ENCODE measurements around the gene OMA1. TPM values are rescaled to one million over a fixed set of nuclear protein-coding genes. Genes with fewer than 3 reads are reported as not detected.

OMA1 gene
- total RNA-seq, 3 donors from 2014 or later (not counting 1 experiment from before 2014, with no cell fraction given) = 27.2 to 41.1 (median 31.2) TPM

- Mint-ChIP-seq H3K27me3 (ENCODE audit: low read depth in 2 of 2) (peaks cover 4 to 11% of the 10 kb centered on the region in 2 donors), H3K4me1 (no peaks in the 10 kb centered on the region), H3K27ac (no peak overlapping the region), H3K4me3 (no peak overlapping the region), H3K36me3 (no peaks in the 10 kb centered on the region), H3K9me3 (no peaks in the 10 kb centered on the region)
- DNase-seq = no peak
- Histone ChIP-seq H3K36me3 (ENCODE audit: control insufficient read depth, insufficient read depth, low read length) (no peaks in the 10 kb centered on the region), H3K9me3 (ENCODE audit: control insufficient read depth, insufficient read depth, low read length) (no peaks in the 10 kb centered on the region), H3K27me3 (ENCODE audit: control insufficient read depth, insufficient read depth, low read length) (no peaks in the 10 kb centered on the region), H3K4me3 (ENCODE audit: low read length) (no peak overlapping the region), H3K27ac (ENCODE audit: low read length) (no peak overlapping the region), H3K4me1 (ENCODE audit: control insufficient read depth, insufficient read depth, low read length) (no peaks in the 10 kb centered on the region)
- intact Hi-C loops (cut with micrococcal nuclease) = no loop called here
- TF ChIP-seq CTCF (IDR thresholded peaks at IDR 0.05) = no peak
- 96% methylated on average over 3 of the region's 3 CpGs for WGBS (ENCODE audit: insufficient coverage)
- no peak for ATAC-seq
Observed at GRCh38 chr1:58447042-58447441, 99.5 kb downstream of the OMA1 start.

GRCh38 chr1:58446368-58446767 lies 100.2 kb downstream of the OMA1 start:
- DNase-seq (no peak), ATAC-seq (no peak)
- intact Hi-C loops (cut with micrococcal nuclease) = no loop called here
- H3K9me3 ChIP-seq (ENCODE audit: control insufficient read depth, insufficient read depth, low read length) = no peaks in the 10 kb centered on the region
- H3K36me3 Mint-ChIP-seq = no peaks in the 10 kb centered on the region
- H3K27me3 Mint-ChIP-seq (ENCODE audit: low read depth in 2 of 2) = peaks cover 4 to 11% of the 10 kb centered on the region in 2 donors
- no peaks in the 10 kb centered on the region for H3K36me3 ChIP-seq (ENCODE audit: control insufficient read depth, insufficient read depth, low read length)
- H3K27ac Mint-ChIP-seq = no peak overlapping the region
- TF ChIP-seq CTCF (IDR thresholded peaks at IDR 0.05) = no peak
- no peak overlapping the region for H3K4me3 ChIP-seq (ENCODE audit: low read length)
- H3K27ac ChIP-seq (ENCODE audit: low read length) = no peak overlapping the region
- no peaks in the 10 kb centered on the region for H3K27me3 ChIP-seq (ENCODE audit: control insufficient read depth, insufficient read depth, low read length)
- H3K4me1 ChIP-seq (ENCODE audit: control insufficient read depth, insufficient read depth, low read length) = no peaks in the 10 kb centered on the region
- H3K4me3 Mint-ChIP-seq = no peak overlapping the region
- no peaks in the 10 kb centered on the region for H3K9me3 Mint-ChIP-seq
- H3K4me1 Mint-ChIP-seq = no peaks in the 10 kb centered on the region

DNA sequence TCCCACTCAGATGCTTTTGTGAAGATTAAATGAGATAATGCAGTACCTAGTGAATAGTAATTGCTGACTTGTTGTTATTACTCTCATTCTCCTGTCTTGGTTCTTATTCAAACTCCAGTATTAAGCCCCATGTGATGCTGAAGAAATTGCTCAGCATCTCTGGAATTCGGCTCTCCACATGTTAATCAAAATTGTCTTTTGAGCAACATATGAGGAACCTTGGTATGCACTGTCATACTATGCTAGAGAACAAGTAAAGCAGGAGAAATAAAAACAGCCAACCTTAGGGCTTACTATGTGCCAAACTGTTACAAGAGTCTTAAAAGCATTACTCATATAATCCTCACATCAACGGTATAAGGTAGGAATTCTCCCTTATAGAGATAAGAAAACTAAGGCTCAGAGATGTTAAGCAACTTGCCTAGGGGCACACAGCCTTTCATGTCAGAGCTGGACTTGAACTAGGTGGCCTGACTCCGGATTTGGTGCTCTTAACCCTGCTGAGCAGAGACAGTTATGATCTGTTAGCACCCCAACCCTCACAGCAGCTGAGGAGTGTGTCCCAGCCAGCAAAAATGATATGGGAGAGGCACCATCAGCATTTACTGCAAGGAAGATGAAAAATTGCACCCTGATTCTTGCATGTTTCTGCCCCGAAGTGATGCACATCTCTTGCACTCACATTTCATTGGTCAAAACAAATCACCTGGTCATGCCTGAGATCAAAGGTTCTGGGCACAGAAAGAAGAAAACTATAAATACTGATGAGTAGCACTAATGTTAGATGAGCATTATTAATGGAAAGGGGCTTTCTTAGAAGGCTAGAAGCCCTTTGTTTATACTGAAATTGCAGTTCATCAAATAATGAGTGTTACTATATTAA lies 102.3 kb downstream of the OMA1 start:
- H3K4me3 ChIP-seq (ENCODE audit: low read length) = no peak overlapping the region
- H3K36me3 Mint-ChIP-seq = no peaks in the 10 kb centered on the region
- H3K4me3 Mint-ChIP-seq = no peak overlapping the region
- no peak for TF ChIP-seq CTCF (IDR thresholded peaks at IDR 0.05)
- H3K27me3 ChIP-seq (ENCODE audit: control insufficient read depth, insufficient read depth, low read length) = no peaks in the 10 kb centered on the region
- H3K27ac Mint-ChIP-seq = no peak overlapping the region
- H3K27me3 Mint-ChIP-seq (ENCODE audit: low read depth in 2 of 2) = peaks cover 4 to 11% of the 10 kb centered on the region in 2 donors
- WGBS (ENCODE audit: insufficient coverage) = 91% methylated on average over 3 of the region's 4 CpGs
- no peak for ATAC-seq
- no peak for DNase-seq
- no peaks in the 10 kb centered on the region for H3K36me3 ChIP-seq (ENCODE audit: control insufficient read depth, insufficient read depth, low read length)
- no peaks in the 10 kb centered on the region for H3K9me3 ChIP-seq (ENCODE audit: control insufficient read depth, insufficient read depth, low read length)
- no peaks in the 10 kb centered on the region for H3K4me1 ChIP-seq (ENCODE audit: control insufficient read depth, insufficient read depth, low read length)
- no peaks in the 10 kb centered on the region for H3K4me1 Mint-ChIP-seq
- H3K27ac ChIP-seq (ENCODE audit: low read length) = no peak overlapping the region
- intact Hi-C loops (cut with micrococcal nuclease) = no loop called here
- H3K9me3 Mint-ChIP-seq = no peaks in the 10 kb centered on the region

DNA sequence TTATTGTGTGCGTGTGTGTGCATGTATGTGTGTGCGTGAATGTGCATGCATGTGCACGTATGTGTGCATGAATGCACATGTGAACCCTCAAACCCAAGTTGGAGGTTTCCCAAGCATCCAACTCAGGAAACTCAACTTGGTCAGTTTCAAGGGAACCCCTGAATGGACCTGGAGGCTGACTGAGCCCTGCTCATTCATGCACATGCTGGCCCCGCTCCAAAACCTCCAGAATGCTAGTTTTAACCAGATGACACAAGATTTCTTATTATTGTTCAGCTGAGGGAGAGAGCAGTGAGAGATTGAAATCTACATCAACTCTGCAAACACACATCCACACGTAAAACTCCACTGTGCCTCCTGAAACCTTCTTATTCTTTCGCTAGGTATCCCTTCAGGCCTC lies 104.4 kb downstream of the OMA1 start:
- Mint-ChIP-seq H3K36me3 (no peaks in the 10 kb centered on the region), H3K4me3 (no peak overlapping the region), H3K27me3 (ENCODE audit: low read depth in 2 of 2) (no peaks in the 10 kb centered on the region), H3K27ac (no peak overlapping the region), H3K9me3 (no peaks in the 10 kb centered on the region), H3K4me1 (no peaks in the 10 kb centered on the region)
- H3K27ac ChIP-seq (ENCODE audit: low read length) = no peak overlapping the region
- no peaks in the 10 kb centered on the region for H3K9me3 ChIP-seq (ENCODE audit: control insufficient read depth, insufficient read depth, low read length)
- no peak for TF ChIP-seq CTCF (IDR thresholded peaks at IDR 0.05)
- 96% methylated on average over 6 of the region's 6 CpGs for WGBS (ENCODE audit: insufficient coverage)
- ATAC-seq (no peak), DNase-seq (no peak)
- no peaks in the 10 kb centered on the region for H3K27me3 ChIP-seq (ENCODE audit: control insufficient read depth, insufficient read depth, low read length)
- no peaks in the 10 kb centered on the region for H3K36me3 ChIP-seq (ENCODE audit: control insufficient read depth, insufficient read depth, low read length)
- intact Hi-C loops (cut with micrococcal nuclease) = no loop called here
- no peaks in the 10 kb centered on the region for H3K4me1 ChIP-seq (ENCODE audit: control insufficient read depth, insufficient read depth, low read length)
- H3K4me3 ChIP-seq (ENCODE audit: low read length) = no peak overlapping the region
